Raji (cell line): ENCODE measurements around the gene CFAP90.

ENCODE experiments used
- POLR2A ChIP-seq: IDR thresholded peaks from 2 replicates; pipeline ENCODE4 v1.6.1; 2011; ENCODE audit warnings: low read depth, low read length, control low read depth; ENCODE audit not compliant: insufficient read depth

The CFAP90 gene

GRCh38 chr5:7873216-7873615 lies 22.3 kb upstream of the CFAP90 start:
- no peak for TF ChIP-seq POLR2A

- TF ChIP-seq POLR2A = no peak
Measured at GRCh38 chr5:7872517-7873130, 21.7 kb upstream of the CFAP90 start.

GRCh38 chr5:7871653-7872052 lies 20.7 kb upstream of the CFAP90 start:
- no peak for TF ChIP-seq POLR2A

GRCh38 chr5:7869474-7870136 lies 18.7 kb upstream of the CFAP90 start:
- no peak for TF ChIP-seq POLR2A

GRCh38 chr5:7868773-7869473 lies 18.0 kb upstream of the CFAP90 start, which contains the start of the genes FASTKD3 and MTRR:
Gene FASTKD3, minus strand, starts transcription at chr5:7869031. Its CDS starts 948 bp downstream, at chr5:7868083.
Gene MTRR, plus strand, starts transcription at chr5:7869148. Its CDS starts 1,647 bp downstream, at chr5:7870795.
- peak; percentile 87 for TF ChIP-seq POLR2A

GRCh38 chr5:7868427-7868772 lies 17.5 kb upstream of the CFAP90 start:
- no peak for TF ChIP-seq POLR2A

- no peak for TF ChIP-seq POLR2A
Measured at GRCh38 chr5:7867260-7867659, 16.3 kb upstream of the CFAP90 start.

GRCh38 chr5:7866196-7866595 lies 15.3 kb upstream of the CFAP90 start:
- TF ChIP-seq POLR2A = no peak

- TF ChIP-seq POLR2A = no peak
Measured at GRCh38 chr5:7857926-7858632, 7.1 kb upstream of the CFAP90 start.

GRCh38 chr5:7857361-7857760 lies 6.4 kb upstream of the CFAP90 start:
- TF ChIP-seq POLR2A = no peak

- TF ChIP-seq POLR2A = no peak
Measured at GRCh38 chr5:7856855-7857254, 5.9 kb upstream of the CFAP90 start.

GRCh38 chr5:7855611-7856010 lies 4.7 kb upstream of the CFAP90 start:
- TF ChIP-seq POLR2A = no peak

GRCh38 chr5:7852988-7853387 lies 2.1 kb upstream of the CFAP90 start:
- no peak for TF ChIP-seq POLR2A

GRCh38 chr5:7852542-7852941 lies 1.6 kb upstream of the CFAP90 start:
- TF ChIP-seq POLR2A = no peak

GRCh38 chr5:7851617-7852289 lies 820 bp upstream of the CFAP90 start:
- TF ChIP-seq POLR2A = no peak
